UCSD-AML1 (cell line): Measurements from ENCODE around the gene UIMC1.
A peak's percentile ranks its signal among the peaks of the same experiment; 100 is the strongest.

Experiments used
- DNase-seq: peaks from one replicate; lab custom pipeline; 2025; ENCODE audit not compliant: unreplicated experiment; lab: John Stamatoyannopoulos, UW

Gene UIMC1

GRCh38 chr5:176887252-176887849, 119.2 kb downstream of the UIMC1 start:
- no peak for DNase-seq

GRCh38 chr5:176886336-176887251, 120.0 kb downstream of the UIMC1 start:
- DNase-seq = peak; percentile 30

- DNase-seq = no peak
Measured at GRCh38 chr5:176884571-176884890, 122.0 kb downstream of the UIMC1 start.

GRCh38 chr5:176883700-176884570, 122.6 kb downstream of the UIMC1 start:
- no peak for DNase-seq

GRCh38 chr5:176882567-176882903, 124.0 kb downstream of the UIMC1 start:
- DNase-seq = no peak

- no peak for DNase-seq
Measured at GRCh38 chr5:176881816-176882566, 124.6 kb downstream of the UIMC1 start.

GRCh38 chr5:176881021-176881749, 125.4 kb downstream of the UIMC1 start:
- DNase-seq = no peak

GRCh38 chr5:176880366-176881020, 126.1 kb downstream of the UIMC1 start:
- no peak for DNase-seq

- DNase-seq = no peak
Measured at GRCh38 chr5:176879663-176880361, 126.8 kb downstream of the UIMC1 start.

- DNase-seq = no peak
Measured at GRCh38 chr5:176878906-176879662, 127.5 kb downstream of the UIMC1 start.

- no peak for DNase-seq
Measured at GRCh38 chr5:176878463-176878862, 128.1 kb downstream of the UIMC1 start.

- no peak for DNase-seq
Measured at GRCh38 chr5:176877793-176878331, 128.7 kb downstream of the UIMC1 start.

- DNase-seq = no peak
Measured at GRCh38 chr5:176876506-176877431, 129.8 kb downstream of the UIMC1 start.

GRCh38 chr5:176875783-176876505, 130.6 kb downstream of the UIMC1 start:
- DNase-seq = peak; percentile 71

- no peak for DNase-seq
Measured at GRCh38 chr5:176875014-176875550, 131.5 kb downstream of the UIMC1 start.

- DNase-seq = no peak
Measured at GRCh38 chr5:176874198-176874780, 132.3 kb downstream of the UIMC1 start.
